ENCODE results near the gene TTC34. TPM values are rescaled to one million over a fixed set of nuclear protein-coding genes. Genes with fewer than 3 reads are reported as not detected.
"Not testable (repeated sequence)": the region's sequence is repeated elsewhere in the genome, so short reads cannot be mapped to it uniquely, and the experiment has no call there.

Gene TTC34
- polyA plus RNA-seq, 12 donors = 0.08 to 0.94 (median 0.27) TPM; not detected in 2

DNA sequence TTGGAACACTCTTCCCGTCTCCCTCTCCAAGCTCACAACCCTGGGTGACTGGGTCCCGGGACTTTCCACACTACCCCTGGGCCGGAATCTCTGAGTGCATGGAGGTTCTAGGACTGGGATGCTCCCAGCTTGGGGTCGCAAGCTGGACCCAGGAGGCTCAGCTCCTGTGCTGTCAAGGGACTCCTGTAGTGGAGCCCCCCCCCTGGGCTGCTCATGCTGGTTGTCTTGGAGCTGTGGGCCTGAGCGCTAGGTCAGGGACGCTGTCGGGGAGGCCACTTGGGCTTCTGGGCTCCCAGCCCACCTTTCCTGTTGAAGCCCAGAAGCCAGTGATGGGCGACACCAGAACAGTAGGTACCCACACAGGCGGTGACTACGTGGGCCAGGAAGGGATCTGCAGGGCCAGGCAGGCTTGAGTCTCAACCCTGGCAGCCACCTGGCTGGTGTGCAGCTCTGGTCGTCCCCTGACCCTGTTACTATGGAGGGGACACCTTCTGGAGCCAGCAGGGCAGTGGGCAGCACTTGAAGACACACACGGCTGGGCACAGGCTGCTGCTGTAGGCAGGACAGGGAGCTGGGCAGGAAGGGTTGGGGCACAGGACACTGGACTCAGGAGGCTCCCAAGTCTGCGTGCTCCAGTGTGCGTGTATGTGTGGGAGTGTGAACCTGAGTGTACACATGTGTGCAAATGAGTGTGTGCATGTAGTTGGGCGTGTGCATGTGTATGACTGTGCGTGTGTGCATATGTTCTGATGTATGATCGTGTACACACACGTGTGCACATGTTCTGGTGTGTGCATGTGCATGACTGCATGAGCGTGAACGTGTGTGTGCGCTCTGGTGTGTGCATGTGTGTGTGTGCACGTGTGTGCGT is 171.6 kb downstream of the TTC34 start:
- no peak for DNase-seq

GRCh38 chr1:2628933-2629626 is 172.4 kb downstream of the TTC34 start:
- no peak for DNase-seq

DNA sequence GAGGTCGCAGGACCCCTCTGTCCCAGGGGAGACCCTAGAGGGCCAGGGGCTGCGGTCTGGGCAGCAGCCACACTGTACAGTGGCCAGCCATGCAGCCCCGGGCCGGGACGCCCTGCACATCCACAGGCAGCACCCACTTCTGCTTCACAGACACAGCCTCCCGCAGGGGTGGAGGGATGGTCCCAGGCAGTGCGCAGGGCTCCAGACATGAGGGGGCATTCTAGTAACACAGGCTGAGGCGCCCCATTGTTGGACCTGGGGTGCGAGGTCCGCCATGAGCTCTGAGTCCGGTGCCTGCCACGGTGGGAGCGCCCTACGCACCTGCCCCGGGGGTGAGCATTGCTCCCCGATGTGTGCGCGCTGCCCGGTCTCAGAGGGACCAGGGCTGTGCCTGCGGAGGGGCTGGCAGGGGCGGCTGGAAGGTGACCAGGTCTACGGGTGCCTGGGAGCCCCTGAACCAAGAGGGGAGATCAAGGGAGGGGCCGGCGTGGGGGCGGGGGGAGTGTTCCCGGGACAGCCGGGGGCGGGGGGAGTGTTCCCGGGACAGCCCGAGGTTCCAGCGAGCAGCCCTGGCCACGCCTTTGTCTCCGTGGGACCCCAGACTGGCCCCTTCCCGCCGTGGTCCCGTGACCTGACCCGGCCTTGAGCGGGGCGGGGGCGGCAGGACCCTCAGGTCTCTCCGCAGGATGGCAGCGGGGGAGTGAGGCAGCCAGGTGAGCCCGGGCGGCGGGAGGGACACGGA is 173.1 kb downstream of the TTC34 start:
- DNase-seq = no peak

DNA sequence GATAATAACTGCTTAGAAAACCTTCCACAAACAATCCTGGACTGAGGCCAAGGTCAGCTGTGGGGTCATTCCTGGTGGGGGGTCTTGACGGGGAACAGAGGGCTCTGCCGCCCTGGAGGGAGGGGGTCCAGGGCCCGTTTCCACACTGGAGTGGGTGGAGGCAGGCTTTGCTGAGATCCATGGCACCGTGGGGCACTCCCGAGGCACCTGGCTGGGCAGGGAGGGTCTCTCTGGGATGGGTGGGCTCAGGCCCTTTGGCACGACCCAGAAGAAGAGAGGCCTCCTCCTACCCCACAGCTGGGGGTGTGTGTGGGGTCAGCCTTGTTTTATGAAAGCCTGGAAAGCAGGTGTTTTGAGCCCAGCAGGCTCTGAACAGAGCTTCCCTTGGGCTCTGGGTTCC is 173.7 kb downstream of the TTC34 start:
- no peak for DNase-seq

- not testable (repeated sequence) for DNase-seq
These were observed 175.7 kb downstream of the TTC34 start for GRCh38 chr1:2625748-2626147.

- no peak for DNase-seq
These were observed 176.2 kb downstream of the TTC34 start for GRCh38 chr1:2625311-2625710.

GRCh38 chr1:2624735-2625300 is 176.7 kb downstream of the TTC34 start:
- DNase-seq = no peak

- DNase-seq = no peak
These were observed 177.7 kb downstream of the TTC34 start for GRCh38 chr1:2623571-2624337.

GRCh38 chr1:2617971-2618470 is 183.5 kb downstream of the TTC34 start:
- DNase-seq = no peak

DNA sequence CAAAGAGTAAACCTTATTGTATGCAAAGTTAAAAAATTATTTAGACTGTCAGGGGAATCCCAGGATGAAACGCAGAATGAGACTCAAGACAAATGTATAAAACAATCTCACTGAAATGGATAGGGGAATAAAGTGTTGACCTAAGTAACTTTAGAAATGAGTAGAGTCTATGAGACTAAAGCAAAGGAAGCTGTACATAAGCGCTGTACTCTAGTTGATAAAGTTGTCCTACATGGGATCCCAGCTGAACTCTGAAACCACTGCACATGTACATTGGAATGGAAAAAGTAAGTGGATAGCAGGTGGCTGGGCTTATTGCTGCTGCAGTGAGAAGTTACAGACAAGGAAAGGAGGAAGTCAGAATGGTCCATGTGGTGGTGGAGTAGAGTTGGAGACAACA is 187.3 kb downstream of the TTC34 start:
- no peak for DNase-seq

- no peak for DNase-seq
These were observed 188.7 kb downstream of the TTC34 start for GRCh38 chr1:2612591-2613365.

DNA sequence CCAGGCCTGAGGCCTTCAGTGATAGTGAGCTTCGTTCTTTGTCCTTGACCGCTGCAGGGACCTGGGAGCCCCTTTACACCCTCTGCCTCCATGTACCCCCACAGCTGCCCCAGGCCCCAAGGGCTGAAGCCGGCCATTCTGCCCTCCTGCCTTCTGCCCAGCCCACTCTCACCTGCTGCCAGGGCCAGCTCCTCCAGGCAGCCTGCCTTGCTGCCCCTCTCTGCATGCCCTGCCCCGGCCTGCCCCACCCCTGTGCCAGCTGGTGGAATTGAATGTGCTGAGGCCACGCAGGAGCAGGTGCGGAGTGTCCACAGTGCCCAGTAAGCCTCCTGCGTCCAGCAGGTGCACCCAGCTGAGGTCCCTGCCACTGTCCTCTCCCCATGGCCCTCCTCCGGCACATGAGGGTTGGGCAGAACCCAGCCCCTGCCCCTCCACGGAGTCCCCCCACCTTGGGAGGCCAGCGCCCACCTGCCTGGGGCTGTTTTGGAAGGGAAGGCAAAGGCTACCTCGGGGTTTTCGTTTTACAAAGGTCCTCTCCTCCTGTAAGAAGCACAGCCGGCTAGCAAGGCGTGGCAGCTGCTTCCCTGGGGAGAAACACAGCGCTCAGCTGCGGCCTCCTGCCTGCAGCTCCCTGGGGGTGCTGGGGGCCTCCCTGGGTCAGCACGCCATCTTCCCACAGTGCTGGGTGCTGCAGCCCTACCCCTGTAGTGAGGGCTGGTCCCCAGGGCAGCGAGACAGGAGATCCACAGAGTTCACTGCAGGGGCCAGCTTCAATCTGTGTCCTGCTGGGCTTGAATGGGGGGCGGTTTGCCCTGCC is 189.7 kb downstream of the TTC34 start:
- DNase-seq = no peak

DNA sequence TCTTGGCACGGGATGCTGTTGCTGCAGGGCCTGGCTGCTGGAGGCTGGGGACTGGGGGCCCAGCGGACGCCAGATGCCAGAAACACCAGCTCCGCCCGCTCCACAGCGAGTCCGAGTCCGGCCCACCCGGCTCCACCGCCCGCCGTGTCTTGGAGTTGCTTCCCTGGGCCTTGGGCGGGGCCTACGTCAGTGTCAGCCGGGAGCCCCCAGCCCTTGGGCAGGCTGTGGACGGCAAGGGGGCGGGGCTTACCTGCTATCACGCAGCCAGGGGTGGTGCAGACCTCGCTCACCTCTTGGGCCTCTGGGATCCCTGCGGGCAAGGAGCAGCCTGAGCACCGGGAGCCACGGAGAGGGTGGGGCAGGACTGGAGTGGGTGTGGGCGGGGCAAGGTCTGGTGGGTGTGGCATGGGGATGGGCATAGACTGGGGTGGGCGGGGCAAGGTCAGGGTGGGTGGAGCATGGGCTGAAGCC is 190.4 kb downstream of the TTC34 start:
- DNase-seq = peak; percentile 25

DNA sequence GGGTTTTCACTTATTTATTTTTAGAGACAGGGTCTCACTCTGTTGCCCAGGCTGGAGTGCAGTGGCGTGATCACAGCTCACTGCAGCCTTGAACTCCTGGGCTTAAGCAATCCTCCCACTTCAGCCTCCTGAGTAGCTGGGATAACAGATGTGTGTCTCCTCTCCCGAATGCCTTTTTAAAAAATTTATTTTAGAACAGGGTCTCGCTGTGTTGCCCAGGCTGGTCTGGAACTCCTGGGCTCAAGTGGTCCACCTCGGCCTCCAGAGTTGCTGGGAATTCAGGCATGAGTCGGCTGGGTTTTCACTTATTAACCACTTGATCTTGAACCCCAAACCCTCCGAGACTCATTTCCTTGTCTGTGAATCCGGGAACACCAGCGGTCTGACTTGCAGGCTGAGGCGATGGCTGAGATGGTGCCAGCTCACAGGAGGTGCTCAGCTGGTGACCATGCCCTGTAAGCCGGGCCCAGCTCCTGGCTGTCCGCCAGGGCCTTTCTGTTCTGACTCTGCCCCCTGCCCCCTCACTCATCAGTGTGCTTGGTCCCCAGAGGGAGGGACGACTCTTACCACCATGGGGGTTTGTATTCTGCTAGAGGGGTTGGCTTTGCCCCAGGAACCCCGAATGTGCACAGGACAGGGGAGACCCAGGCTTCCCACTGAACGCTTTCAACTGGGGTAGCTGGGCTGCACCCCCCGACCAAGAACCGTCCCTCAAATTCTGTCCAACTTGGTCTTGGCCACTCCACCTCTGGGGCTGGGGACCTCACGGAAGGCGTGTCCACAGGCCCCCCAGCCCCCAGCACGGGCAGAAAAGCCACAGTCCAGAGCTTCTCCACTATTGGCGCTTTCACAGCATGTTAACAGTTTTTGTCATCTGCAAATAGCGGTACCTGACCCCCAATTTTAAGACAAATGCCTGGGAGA is 191.2 kb downstream of the TTC34 start:
- no peak for DNase-seq

DNA sequence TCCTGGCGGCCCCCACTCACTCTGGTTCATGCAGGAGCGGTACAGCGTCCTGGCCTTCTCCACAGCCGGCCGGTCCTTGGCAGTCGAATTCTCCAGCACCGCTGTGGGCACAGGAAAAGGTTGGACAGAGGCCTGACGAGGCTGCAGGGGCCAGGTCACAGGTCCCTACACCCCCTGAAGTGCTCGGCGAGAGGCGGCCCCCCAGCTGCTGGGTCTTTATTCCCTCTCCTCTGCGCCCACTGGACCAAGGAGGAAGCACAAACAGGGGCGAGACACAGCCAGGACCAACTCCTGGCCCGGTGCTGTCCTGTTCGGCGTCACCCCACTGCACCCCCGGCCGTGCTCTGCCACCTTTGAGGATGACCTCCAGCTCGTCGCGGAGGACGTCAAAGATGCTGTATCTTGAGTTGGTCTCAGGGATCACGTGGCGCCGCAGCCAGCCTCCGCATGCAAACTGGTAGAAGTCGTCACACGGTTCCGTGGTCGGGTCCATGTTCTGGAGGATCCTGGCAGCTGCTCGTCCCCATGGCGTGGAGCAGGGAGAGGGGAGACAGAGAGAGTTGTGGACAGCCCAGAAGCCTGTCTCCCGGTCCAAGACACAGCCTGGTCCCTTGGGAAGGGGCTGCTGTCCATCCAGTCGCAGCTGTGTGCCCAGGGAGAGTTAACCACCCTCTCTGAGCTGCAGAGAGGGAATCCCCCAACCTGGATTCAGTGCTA is 192.0 kb downstream of the TTC34 start:
- no peak for DNase-seq

GRCh38 chr1:2607641-2608091 is 193.8 kb downstream of the TTC34 start:
- DNase-seq = peak; percentile 81

GRCh38 chr1:2606881-2607621 is 194.4 kb downstream of the TTC34 start:
- DNase-seq = no peak

Measured in muscle of arm (tissue), 12 donors.